Activated CD4-positive, alpha-beta T cell treated with anti-CD3 and anti-CD28 coated beads, Interleukin-2, amount 10 ng/mL, durations not matched to agents 7 days and 5 days (primary cell): ENCODE measurements around the gene FNDC3A. TPM values are rescaled to one million over a fixed set of nuclear protein-coding genes. Genes with fewer than 3 reads are reported as not detected.

ENCODE experiments used
- CTCF ChIA-PET: fragments of 350-600 bp; sonication (Branson Sonifier 250); formaldehyde crosslinking; loops from one replicate; lab custom pipeline; 2021; ENCODE audit warnings: antibody characterized with exemption; lab: Charles Lee
- POLR2A ChIA-PET: fragments of 350-600 bp; sonication (Branson Sonifier 250); formaldehyde crosslinking; loops from one replicate; lab custom pipeline; 2021; ENCODE audit warnings: antibody characterized with exemption; lab: Charles Lee
- DNase-seq: peaks from one replicate; pipeline ENCODE4 v3.0.0-alpha.2; 2020
- H3K27ac Mint-ChIP-seq: one replicate; pipeline ENCODE4 v1.8.0; 2021; ENCODE audit warnings: mild to moderate bottlenecking, moderate library complexity, mixed read lengths
- H3K27me3 Mint-ChIP-seq: one replicate; pipeline ENCODE4 v1.8.0; 2021; ENCODE audit warnings: mixed read lengths
- H3K36me3 Mint-ChIP-seq: one replicate; pipeline ENCODE4 v1.8.0; 2021; ENCODE audit warnings: low read depth, mixed read lengths
- H3K4me1 Mint-ChIP-seq: one replicate; pipeline ENCODE4 v1.8.0; 2021; ENCODE audit warnings: mixed read lengths
- H3K4me3 Mint-ChIP-seq: one replicate; pipeline ENCODE4 v1.8.0; 2021; ENCODE audit warnings: mild to moderate bottlenecking, moderate library complexity, mixed read lengths
- H3K9me3 Mint-ChIP-seq: one replicate; pipeline ENCODE4 v1.8.0; 2021; ENCODE audit warnings: mixed read lengths
- total RNA-seq, 2 experiments: library from RNA; stranded (reverse); gene quantifications; one replicate each; pipeline ENCODE4 v1.2.3, GENCODE V29; 2021

The FNDC3A gene
- total RNA-seq, 2 experiments from 2014 or later = 24.1 to 28.1 TPM

GRCh38 chr13:49071341-49071937 is 95.7 kb downstream of the FNDC3A start:
- no peak for DNase-seq
- ChIA-PET CTCF (no interaction called here), POLR2A (no interaction called here)
- no peaks in the 10 kb centered on the region for H3K4me1 Mint-ChIP-seq
- H3K9me3 Mint-ChIP-seq = no peaks in the 10 kb centered on the region
- peaks cover 14% of the 10 kb centered on the region for H3K36me3 Mint-ChIP-seq
- H3K4me3 Mint-ChIP-seq = no peak overlapping the region
- no peaks in the 10 kb centered on the region for H3K27me3 Mint-ChIP-seq
- H3K27ac Mint-ChIP-seq = no peak overlapping the region

GRCh38 chr13:49082653-49083536 is 107.2 kb downstream of the FNDC3A start:
- no peaks in the 10 kb centered on the region for H3K4me1 Mint-ChIP-seq
- POLR2A ChIA-PET = no interaction called here
- no peaks in the 10 kb centered on the region for H3K27me3 Mint-ChIP-seq
- no peak overlapping the region for H3K4me3 Mint-ChIP-seq
- DNase-seq = no peak
- H3K36me3 Mint-ChIP-seq = peaks cover 11% of the 10 kb centered on the region
- CTCF ChIA-PET = no interaction called here
- H3K27ac Mint-ChIP-seq = no peak overlapping the region
- H3K9me3 Mint-ChIP-seq = no peaks in the 10 kb centered on the region

GRCh38 chr13:49084961-49085360 is 109.2 kb downstream of the FNDC3A start:
- Mint-ChIP-seq H3K4me1 (no peaks in the 10 kb centered on the region), H3K4me3 (no peak overlapping the region), H3K36me3 (peaks cover 3% of the 10 kb centered on the region), H3K27ac (no peak overlapping the region), H3K9me3 (peaks cover 2% of the 10 kb centered on the region), H3K27me3 (no peaks in the 10 kb centered on the region)
- DNase-seq = no peak
- POLR2A ChIA-PET = no interaction called here
- CTCF ChIA-PET = interaction anchor here (0.6 kb wide), 3 partner anchors 206 to 1101 kb away, joined by 3 to 4 read pairs (median 3); no protein-coding TSS in a partner anchor

GRCh38 chr13:49086722-49087121 is 111.0 kb downstream of the FNDC3A start:
- no peak overlapping the region for H3K4me3 Mint-ChIP-seq
- POLR2A ChIA-PET = no interaction called here
- DNase-seq = no peak
- H3K36me3 Mint-ChIP-seq = no peaks in the 10 kb centered on the region
- H3K27me3 Mint-ChIP-seq = no peaks in the 10 kb centered on the region
- no peaks in the 10 kb centered on the region for H3K4me1 Mint-ChIP-seq
- H3K9me3 Mint-ChIP-seq = peaks cover 2% of the 10 kb centered on the region
- H3K27ac Mint-ChIP-seq = no peak overlapping the region
- CTCF ChIA-PET = interaction anchor here (0.6 to 2.1 kb wide), 2 partner anchors 16 to 22 kb away, joined by 4 to 5 read pairs; no protein-coding TSS in a partner anchor

GRCh38 chr13:49093376-49093775 is 117.7 kb downstream of the FNDC3A start:
- Mint-ChIP-seq H3K36me3 (peaks cover 1% of the 10 kb centered on the region), H3K4me3 (no peak overlapping the region)
- POLR2A ChIA-PET = no interaction called here

GRCh38 chr13:49097374-49097773 is 121.7 kb downstream of the FNDC3A start:
- Mint-ChIP-seq H3K4me1 (peaks cover 6% of the 10 kb centered on the region), H3K4me3 (no peak overlapping the region), H3K36me3 (peaks cover 3% of the 10 kb centered on the region), H3K9me3 (no peaks in the 10 kb centered on the region), H3K27me3 (no peaks in the 10 kb centered on the region), H3K27ac (no peak overlapping the region)
- CTCF ChIA-PET = no interaction called here
- POLR2A ChIA-PET = interaction anchor here (0.6 kb wide), 1 partner anchor 45 kb away, joined by 3 read pairs; no protein-coding TSS in a partner anchor
- no peak for DNase-seq

More at GRCh38 chr13:49093376-49093775, 117.7 kb downstream of the FNDC3A start:
- no peaks in the 10 kb centered on the region for H3K27me3 Mint-ChIP-seq
- CTCF ChIA-PET = no interaction called here
- no peak overlapping the region for H3K27ac Mint-ChIP-seq
- H3K9me3 Mint-ChIP-seq = peaks cover 2% of the 10 kb centered on the region
- no peak for DNase-seq
- peaks cover 4% of the 10 kb centered on the region for H3K4me1 Mint-ChIP-seq

- Mint-ChIP-seq H3K4me1 (peaks cover 6% of the 10 kb centered on the region), H3K27me3 (no peaks in the 10 kb centered on the region), H3K9me3 (no peaks in the 10 kb centered on the region), H3K4me3 (no peak overlapping the region), H3K27ac (no peak overlapping the region), H3K36me3 (peaks cover 3% of the 10 kb centered on the region)
- POLR2A ChIA-PET = interaction anchor here (0.6 kb wide), 1 partner anchor 44 kb away, joined by 3 read pairs; no protein-coding TSS in a partner anchor
- no peak for DNase-seq
- CTCF ChIA-PET = no interaction called here
These were observed 122.5 kb downstream of the FNDC3A start for GRCh38 chr13:49098198-49098597.

- Mint-ChIP-seq H3K4me1 (peaks cover 6% of the 10 kb centered on the region), H3K4me3 (no peak overlapping the region), H3K36me3 (peaks cover 3% of the 10 kb centered on the region), H3K27ac (no peak overlapping the region), H3K9me3 (no peaks in the 10 kb centered on the region), H3K27me3 (no peaks in the 10 kb centered on the region)
- ChIA-PET POLR2A (no interaction called here), CTCF (interaction anchor here (1.3 kb wide), 1 partner anchor 11 kb away, joined by 4 read pairs; no protein-coding TSS in a partner anchor)
- DNase-seq = no peak
These were observed 123.2 kb downstream of the FNDC3A start for GRCh38 chr13:49098771-49099512.

GRCh38 chr13:49099513-49099877 is 123.8 kb downstream of the FNDC3A start:
- H3K27me3 Mint-ChIP-seq = no peaks in the 10 kb centered on the region
- peaks cover 6% of the 10 kb centered on the region for H3K4me1 Mint-ChIP-seq
- no peaks in the 10 kb centered on the region for H3K9me3 Mint-ChIP-seq
- ChIA-PET POLR2A (no interaction called here), CTCF (interaction anchor here (1.3 kb wide), 1 partner anchor 11 kb away, joined by 4 read pairs; no protein-coding TSS in a partner anchor)
- no peak overlapping the region for H3K4me3 Mint-ChIP-seq
- no peak for DNase-seq
- H3K36me3 Mint-ChIP-seq = peaks cover 2% of the 10 kb centered on the region
- no peak overlapping the region for H3K27ac Mint-ChIP-seq

- no peak overlapping the region for H3K27ac Mint-ChIP-seq
- ChIA-PET POLR2A (interaction anchor here (0.9 kb wide), 1 partner anchor 296 kb away, joined by 6 read pairs; no protein-coding TSS in a partner anchor), CTCF (interaction anchor here (1.3 to 2.2 kb wide), 2 partner anchors 9 to 18 kb away, joined by 4 read pairs; no protein-coding TSS in a partner anchor)
- no peaks in the 10 kb centered on the region for H3K9me3 Mint-ChIP-seq
- H3K4me3 Mint-ChIP-seq = no peak overlapping the region
- peaks cover 6% of the 10 kb centered on the region for H3K4me1 Mint-ChIP-seq
- no peaks in the 10 kb centered on the region for H3K27me3 Mint-ChIP-seq
- peaks cover 2% of the 10 kb centered on the region for H3K36me3 Mint-ChIP-seq
- no peak for DNase-seq
These were observed 125.2 kb downstream of the FNDC3A start for GRCh38 chr13:49100637-49101570.

- CTCF ChIA-PET = no interaction called here
- H3K4me1 Mint-ChIP-seq = peaks cover 15% of the 10 kb centered on the region
- H3K4me3 Mint-ChIP-seq = no peak overlapping the region
- DNase-seq = no peak
- H3K27me3 Mint-ChIP-seq = no peaks in the 10 kb centered on the region
- no peak overlapping the region for H3K27ac Mint-ChIP-seq
- no peaks in the 10 kb centered on the region for H3K36me3 Mint-ChIP-seq
- POLR2A ChIA-PET = no interaction called here
- H3K9me3 Mint-ChIP-seq = no peaks in the 10 kb centered on the region
These were observed 132.5 kb downstream of the FNDC3A start for GRCh38 chr13:49108196-49108595.
